HG03103 (cell line): ENCODE data around the gene GOLGA6L10.
A peak's percentile ranks its signal among the peaks of the same experiment; 100 is the strongest.
"Not testable (repeated sequence)": the region's sequence is repeated elsewhere in the genome, so short reads cannot be mapped to it uniquely, and the experiment has no call there.

ENCODE experiments used
- ATAC-seq: cut with Tn5 transposase; IDR thresholded peaks from one replicate; pipeline ENCODE4 v1.9.1; 2021; ENCODE audit warnings: low read depth; ENCODE audit not compliant: unreplicated experiment

Gene GOLGA6L10

GRCh38 chr15:82349375-82349774, at the start of gene GOLGA6L10:
TSS of gene GOLGA6L10 (minus strand) at chr15:82349475. CDS start at chr15:82349375, 100 bp downstream.
- not testable (repeated sequence) for ATAC-seq

GRCh38 chr15:82398785-82399184, 49.5 kb upstream of the GOLGA6L10 start:
- no peak for ATAC-seq

GRCh38 chr15:82397817-82398216, 48.5 kb upstream of the GOLGA6L10 start:
- ATAC-seq, result no peak

GRCh38 chr15:82395788-82396187, 46.5 kb upstream of the GOLGA6L10 start:
- ATAC-seq, result not testable (repeated sequence)

- no peak for ATAC-seq
These were observed 44.4 kb upstream of the GOLGA6L10 start for GRCh38 chr15:82393671-82394070.

GRCh38 chr15:82392077-82392476, 42.8 kb upstream of the GOLGA6L10 start:
- ATAC-seq, result not testable (repeated sequence)

- not testable (repeated sequence) for ATAC-seq
These were observed 40.9 kb upstream of the GOLGA6L10 start for GRCh38 chr15:82390152-82390551.

GRCh38 chr15:82387209-82387608, 37.9 kb upstream of the GOLGA6L10 start:
- ATAC-seq, result not testable (repeated sequence)

GRCh38 chr15:82381330-82381955, 32.2 kb upstream of the GOLGA6L10 start:
- not testable (repeated sequence) for ATAC-seq

- ATAC-seq, result not testable (repeated sequence)
These were observed 30.3 kb upstream of the GOLGA6L10 start for GRCh38 chr15:82379552-82379951.

- not testable (repeated sequence) for ATAC-seq
These were observed 24.4 kb upstream of the GOLGA6L10 start for GRCh38 chr15:82373661-82374060.

GRCh38 chr15:82371656-82372055, 22.4 kb upstream of the GOLGA6L10 start:
- no peak for ATAC-seq

- not testable (repeated sequence) for ATAC-seq
These were observed 18.5 kb upstream of the GOLGA6L10 start for GRCh38 chr15:82367790-82368189.

GRCh38 chr15:82365692-82366323, 16.5 kb upstream of the GOLGA6L10 start:
- peak; percentile 96 for ATAC-seq

- not testable (repeated sequence) for ATAC-seq
These were observed 15.3 kb upstream of the GOLGA6L10 start for GRCh38 chr15:82364548-82364947.

GRCh38 chr15:82362790-82363189, 13.5 kb upstream of the GOLGA6L10 start:
- ATAC-seq, result not testable (repeated sequence)

GRCh38 chr15:82360618-82361017, 11.3 kb upstream of the GOLGA6L10 start:
- not testable (repeated sequence) for ATAC-seq

- ATAC-seq, result not testable (repeated sequence)
These were observed 5.8 kb upstream of the GOLGA6L10 start for GRCh38 chr15:82355055-82355454.

- not testable (repeated sequence) for ATAC-seq
These were observed 5.3 kb upstream of the GOLGA6L10 start for GRCh38 chr15:82354546-82354945.

- ATAC-seq, result not testable (repeated sequence)
These were observed 1.6 kb downstream of the GOLGA6L10 start for GRCh38 chr15:82347645-82348044.

GRCh38 chr15:82345176-82345575, 4.1 kb downstream of the GOLGA6L10 start:
- ATAC-seq, result not testable (repeated sequence)

GRCh38 chr15:82344421-82344820, 4.9 kb downstream of the GOLGA6L10 start:
- ATAC-seq, result not testable (repeated sequence)
